MCF 10A (cell line): ENCODE data around the gene MAPRE2. TPM values are rescaled to one million over a fixed set of nuclear protein-coding genes. Genes with fewer than 3 reads are reported as not detected.

Experiments used
- BruUV-seq: library from RNA; stranded (reverse); fragments of 400-500 nt; replicated peaks from 2 replicates; lab custom pipeline; 2021; lab: Mats Ljungman, UMichigan
- CTCF ChIA-PET: fragments of 300-600 bp; sonication (Branson Sonifier 250); formaldehyde crosslinking; extraction: SDS; loops from one replicate; lab custom pipeline; 2021; ENCODE audit warnings: antibody characterized with exemption, inconsistent platforms; lab: Yijun Ruan, JAX
- POLR2A ChIA-PET: fragments of 300-600, 350-650 bp; sonication (Branson Sonifier 250); formaldehyde crosslinking; extraction: SDS; loops from one replicate; lab custom pipeline; 2020; ENCODE audit warnings: antibody characterized with exemption, inconsistent platforms; lab: Yijun Ruan, JAX
- DNase-seq: peaks from one replicate; pipeline ENCODE4 v3.0.0-alpha.2; 2018; ENCODE audit not compliant: unreplicated experiment
- H3K27ac Mint-ChIP-seq: one replicate; pipeline ENCODE4 v1.8.0; 2022; ENCODE audit warnings: mild to moderate bottlenecking, low read depth, mixed read lengths; ENCODE audit not compliant: unreplicated experiment
- H3K27me3 Mint-ChIP-seq: one replicate; pipeline ENCODE4 v1.8.0; 2022; ENCODE audit warnings: mixed read lengths; ENCODE audit not compliant: insufficient read depth, unreplicated experiment
- H3K36me3 Mint-ChIP-seq: one replicate; pipeline ENCODE4 v1.8.0; 2022; ENCODE audit warnings: mild to moderate bottlenecking, moderate library complexity, mixed read lengths; ENCODE audit not compliant: insufficient read depth, unreplicated experiment
- H3K4me1 Mint-ChIP-seq: one replicate; pipeline ENCODE4 v1.8.0; 2022; ENCODE audit warnings: mixed read lengths; ENCODE audit not compliant: insufficient read depth, unreplicated experiment
- H3K4me3 Mint-ChIP-seq: one replicate; pipeline ENCODE4 v1.8.0; 2022; ENCODE audit warnings: mild to moderate bottlenecking, moderate library complexity, mixed read lengths; ENCODE audit not compliant: unreplicated experiment
- H3K9me3 Mint-ChIP-seq: one replicate; pipeline ENCODE4 v1.8.0; 2022; ENCODE audit warnings: mixed read lengths; ENCODE audit not compliant: unreplicated experiment
- CTCF ChIP-seq: fragments of 200-600 bp; IDR thresholded peaks from one replicate; pipeline ENCODE4 v1.8.0; 2022; ENCODE audit warnings: antibody characterized with exemption, mild to moderate bottlenecking; ENCODE audit not compliant: unreplicated experiment
- intact Hi-C: fragments of 100-400 bp; cut with micrococcal nuclease; formaldehyde crosslinking; loops from 2 replicates; pipeline ENCODE4 v1.14.1; 2022
- total RNA-seq: library from RNA; stranded (reverse); gene quantifications from 2 replicates; pipeline ENCODE4 v1.2.3, GENCODE V29; 2022

Gene MAPRE2
- total RNA-seq, 1 experiment from 2014 or later = 7.7 TPM

- intact Hi-C loops = no loop called here
- no TSS peak for BruUV-seq
- H3K4me1 Mint-ChIP-seq = no peaks in the 10 kb centered on the region
These were observed 82.6 kb downstream of the MAPRE2 start for GRCh38 chr18:35123811-35124210.

GRCh38 chr18:35127201-35127600 lies 86.0 kb downstream of the MAPRE2 start:
- no peak for TF ChIP-seq CTCF
- DNase-seq = peak; percentile 8
- intact Hi-C loops = no loop called here
- POLR2A ChIA-PET = interaction anchor here (1.3 kb wide), 1 partner anchor 54 kb away, joined by 3 read pairs; no protein-coding TSS in a partner anchor
- Mint-ChIP-seq H3K4me3 (no peak overlapping the region), H3K27ac (no peak overlapping the region), H3K27me3 (no peaks in the 10 kb centered on the region), H3K4me1 (peaks cover 7% of the 10 kb centered on the region), H3K9me3 (no peaks in the 10 kb centered on the region), H3K36me3 (peaks cover 6% of the 10 kb centered on the region)
- CTCF ChIA-PET = interaction anchor here (0.9 to 2.2 kb wide), 7 partner anchors 9 to 121 kb away, joined by 3 to 11 read pairs (median 4); no protein-coding TSS in a partner anchor
- BruUV-seq = no TSS peak

More at GRCh38 chr18:35123811-35124210, 82.6 kb downstream of the MAPRE2 start:
- POLR2A ChIA-PET = no interaction called here
- CTCF ChIA-PET = interaction anchor here (0.7 to 1.2 kb wide), 3 partner anchors 20 to 1352 kb away, joined by 3 read pairs; no protein-coding TSS in a partner anchor
- no peaks in the 10 kb centered on the region for H3K9me3 Mint-ChIP-seq
- peaks cover 11% of the 10 kb centered on the region for H3K36me3 Mint-ChIP-seq
- no peak for TF ChIP-seq CTCF
- no peaks in the 10 kb centered on the region for H3K27me3 Mint-ChIP-seq
- no peak overlapping the region for H3K4me3 Mint-ChIP-seq
- H3K27ac Mint-ChIP-seq = no peak overlapping the region
- DNase-seq = no peak

GRCh38 chr18:35128675-35129074 lies 87.5 kb downstream of the MAPRE2 start:
- BruUV-seq = no TSS peak
- Mint-ChIP-seq H3K4me3 (no peak overlapping the region), H3K27me3 (no peaks in the 10 kb centered on the region), H3K9me3 (no peaks in the 10 kb centered on the region), H3K27ac (no peak overlapping the region), H3K4me1 (peaks cover 14% of the 10 kb centered on the region), H3K36me3 (peaks cover 6% of the 10 kb centered on the region)
- ChIA-PET CTCF (interaction anchor here (1.0 to 1.2 kb wide), 2 partner anchors 15 to 262 kb away, joined by 3 to 4 read pairs; no protein-coding TSS in a partner anchor), POLR2A (no interaction called here)
- no peak for DNase-seq
- no peak for TF ChIP-seq CTCF
- intact Hi-C loops = no loop called here

- intact Hi-C loops = no loop called here
- ChIA-PET POLR2A (interaction anchor here (0.6 kb wide), 1 partner anchor 323 kb away, joined by 3 read pairs; no protein-coding TSS in a partner anchor), CTCF (interaction anchor here (0.9 to 1.3 kb wide), 3 partner anchors 10 to 15 kb away, joined by 3 to 6 read pairs (median 3); no protein-coding TSS in a partner anchor)
- Mint-ChIP-seq H3K4me1 (peaks cover 14% of the 10 kb centered on the region), H3K27me3 (no peaks in the 10 kb centered on the region), H3K36me3 (peaks cover 6% of the 10 kb centered on the region), H3K9me3 (no peaks in the 10 kb centered on the region), H3K4me3 (no peak overlapping the region), H3K27ac (no peak overlapping the region)
- no peak for TF ChIP-seq CTCF
- DNase-seq = no peak
- BruUV-seq = no TSS peak
These were observed 89.0 kb downstream of the MAPRE2 start for GRCh38 chr18:35130236-35130635.
